Ovary (tissue), 3 donors: ENCODE data around the gene PTPRN2.

Experiments used
- CTCF ChIP-seq, 3 donors: fragments of 450-650 bp in 2 of 3; fragments of 200-600 bp in 1 of 3; IDR thresholded peaks; one replicate each; pipeline versions ENCODE4 v1.5.1 to v1.8.0; 2016 to 2022; ENCODE audit warnings: antibody characterized with exemption in 3 of 3, mild to moderate bottlenecking in 1 of 3
- POLR2A ChIP-seq: fragments of 450-650 bp; IDR thresholded peaks from one replicate; pipeline ENCODE4 v1.6.1; 2017; ENCODE audit warnings: antibody characterized with exemption, mild to moderate bottlenecking, moderate library complexity
- donor health status: DM: no; HTN: no; CAD: no.

GRCh38 chr7:158098125-158099030 lies 489.2 kb downstream of the PTPRN2 start:
- TF ChIP-seq POLR2A (no peak), CTCF (IDR thresholded peaks at IDR 0.05) (no peak)
